ENCODE data around the gene OR4B1. TPM values are rescaled to one million over a fixed set of nuclear protein-coding genes. Genes with fewer than 3 reads are reported as not detected.

Gene OR4B1
- total and polyA plus RNA-seq, 8 donors, result not detected

- WGBS, 5 donors, result 64 to 72% (median 65%) methylated on average over 3 of the region's 3 CpGs
- intact Hi-C loops (cut with DNase I; ENCODE audit: low total_unique reads), result no loop called here
- Histone ChIP-seq H3K9me3 (peaks cover 0 to 14% (median 6%) of the 10 kb centered on the region in 4 donors), H3K27ac (no peak overlapping the region), H3K36me3 (no peaks in the 10 kb centered on the region), H3K27me3 (peaks cover 0 to 2% (median 0%) of the 10 kb centered on the region in 3 donors), H3K4me3 (no peak overlapping the region), H3K4me1 (no peaks in the 10 kb centered on the region)
- TF ChIP-seq CTCF (IDR thresholded peaks at IDR 0.05) (no peak), POLR2AphosphoS5 (IDR thresholded peaks at IDR 0.05) (no peak), EP300 (IDR thresholded peaks at IDR 0.05) (no peak), POLR2A (IDR thresholded peaks at IDR 0.05) (no peak)
- DNase-seq, result no peak
Observed at GRCh38 chr11:48242501-48242900, 25.9 kb downstream of the OR4B1 start.

DNA sequence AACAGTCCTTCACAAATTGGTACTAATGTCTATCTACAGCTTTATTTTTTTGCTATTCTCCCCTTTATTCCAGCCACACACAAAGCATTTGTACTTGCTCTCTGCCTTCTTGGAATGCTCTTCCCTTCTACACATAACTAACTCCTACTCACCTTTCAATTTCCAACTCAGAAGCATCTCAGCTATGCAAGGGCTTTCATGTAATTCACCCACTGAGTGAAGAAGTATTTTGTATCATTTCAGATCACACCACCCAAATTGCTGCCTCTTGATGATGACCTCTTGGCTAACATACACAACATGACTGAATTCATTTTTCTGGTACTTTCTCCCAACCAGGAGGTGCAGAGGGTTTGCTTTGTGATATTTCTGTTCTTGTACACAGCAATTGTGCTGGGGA is 28.2 kb downstream of the OR4B1 start, which contains the start of gene OR4X2:
Gene OR4X2, plus strand, starts transcription at position 301 of the 400 bp plus-strand sequence. Its CDS starts 0 bp downstream, at position 301.
- Histone ChIP-seq H3K4me1 (no peaks in the 10 kb centered on the region), H3K9me3 (peaks cover 0 to 33% (median 18%) of the 10 kb centered on the region in 4 donors), H3K4me3 (no peak within 1 kb of the TSS), H3K27me3 (no peaks in the 10 kb centered on the region), H3K36me3 (no peaks in the 10 kb centered on the region), H3K27ac (no peak within 1 kb of the TSS)
- DNase-seq, result no peak
- intact Hi-C loops (cut with DNase I; ENCODE audit: low total_unique reads), result no loop called here
- no peak for TF ChIP-seq POLR2AphosphoS5 (IDR thresholded peaks at IDR 0.05)
- TF ChIP-seq EP300 (IDR thresholded peaks at IDR 0.05), result no peak
- no peak for TF ChIP-seq CTCF (IDR thresholded peaks at IDR 0.05)
- TF ChIP-seq POLR2A (IDR thresholded peaks at IDR 0.05), result no peak

- Histone ChIP-seq H3K4me3 (no peak overlapping the region), H3K36me3 (no peaks in the 10 kb centered on the region), H3K27ac (no peak overlapping the region), H3K27me3 (no peaks in the 10 kb centered on the region), H3K4me1 (no peaks in the 10 kb centered on the region), H3K9me3 (peaks cover 0 to 30% (median 13%) of the 10 kb centered on the region in 4 donors)
- no peak for DNase-seq
- intact Hi-C loops (cut with DNase I; ENCODE audit: low total_unique reads), result no loop called here
- 78 to 95% (median 91%) methylated on average over 1 of the region's 1 CpG for WGBS, 5 donors
- no peak for TF ChIP-seq POLR2AphosphoS5 (IDR thresholded peaks at IDR 0.05)
- TF ChIP-seq CTCF (IDR thresholded peaks at IDR 0.05), result no peak
- no peak for TF ChIP-seq POLR2A (IDR thresholded peaks at IDR 0.05)
- no peak for TF ChIP-seq EP300 (IDR thresholded peaks at IDR 0.05)
Observed at GRCh38 chr11:48248902-48249301, 32.3 kb downstream of the OR4B1 start.

DNA sequence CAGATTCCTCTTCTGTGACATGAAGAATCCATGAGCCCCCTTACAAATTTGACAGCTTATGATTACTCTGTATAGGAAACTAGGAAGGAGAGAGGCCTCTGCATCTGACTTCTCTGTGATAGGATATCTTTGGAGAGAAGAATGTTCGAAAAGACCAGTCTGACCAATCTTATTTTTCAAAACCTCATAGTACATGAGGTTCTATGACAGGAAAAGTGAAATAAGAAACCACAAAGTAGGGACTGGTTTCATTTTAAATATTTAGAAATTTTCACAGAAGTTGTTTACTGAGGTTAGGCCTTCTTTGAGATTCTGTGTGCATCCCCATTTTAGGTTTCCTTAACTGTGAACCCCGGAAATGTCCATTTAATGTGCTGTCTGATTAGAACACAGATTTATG is 45.0 kb downstream of the OR4B1 start:
- no peak for TF ChIP-seq POLR2A (IDR thresholded peaks at IDR 0.05)
- no peak for TF ChIP-seq EP300 (IDR thresholded peaks at IDR 0.05)
- TF ChIP-seq CTCF (IDR thresholded peaks at IDR 0.05), result no peak
- no peak for TF ChIP-seq POLR2AphosphoS5 (IDR thresholded peaks at IDR 0.05)
- Histone ChIP-seq H3K36me3 (no peaks in the 10 kb centered on the region), H3K4me1 (no peaks in the 10 kb centered on the region), H3K9me3 (no peaks in the 10 kb centered on the region), H3K4me3 (no peak overlapping the region), H3K27ac (no peak overlapping the region), H3K27me3 (no peaks in the 10 kb centered on the region)
- intact Hi-C loops (cut with DNase I; ENCODE audit: low total_unique reads), result no loop called here
- no peak for DNase-seq
- WGBS, 5 donors, result 75 to 90% (median 80%) methylated on average over 2 of the region's 2 CpGs

Data from stomach (tissue), 9 donors.